GM12801 (cell line): Measurements from ENCODE around the gene ARID3C.
A peak's percentile ranks its signal among the peaks of the same experiment; 100 is the strongest.

Experiments
- TF ChIP-seq, protein P1 (sequence below): IDR thresholded peaks from one replicate; pipeline ENCODE4 v1.5.1; 2011; ENCODE audit warnings: control low read depth; ENCODE audit not compliant: insufficient read length; ENCODE audit errors: extremely low read depth

Gene ARID3C

DNA sequence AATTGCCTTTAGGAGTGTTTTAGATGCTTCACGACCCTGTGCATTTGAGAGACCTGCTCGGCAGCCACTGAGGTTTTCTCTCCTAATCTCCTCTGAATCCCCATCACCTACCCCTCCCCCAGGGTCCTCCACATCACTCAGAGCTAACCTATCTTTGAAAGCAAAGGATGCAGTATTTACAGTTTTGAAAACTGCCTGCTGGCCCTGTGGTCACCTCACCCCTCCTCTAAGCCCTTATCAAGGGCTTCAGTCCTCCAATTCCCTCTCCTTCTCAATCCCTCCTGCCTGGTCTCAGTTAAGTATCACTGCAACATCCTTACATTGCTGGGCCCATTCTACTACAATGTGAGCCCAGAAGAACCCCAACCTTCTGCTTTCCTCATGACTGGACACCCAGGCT is 21.5 kb downstream of the ARID3C start:
- TF ChIP-seq, protein P1, sequence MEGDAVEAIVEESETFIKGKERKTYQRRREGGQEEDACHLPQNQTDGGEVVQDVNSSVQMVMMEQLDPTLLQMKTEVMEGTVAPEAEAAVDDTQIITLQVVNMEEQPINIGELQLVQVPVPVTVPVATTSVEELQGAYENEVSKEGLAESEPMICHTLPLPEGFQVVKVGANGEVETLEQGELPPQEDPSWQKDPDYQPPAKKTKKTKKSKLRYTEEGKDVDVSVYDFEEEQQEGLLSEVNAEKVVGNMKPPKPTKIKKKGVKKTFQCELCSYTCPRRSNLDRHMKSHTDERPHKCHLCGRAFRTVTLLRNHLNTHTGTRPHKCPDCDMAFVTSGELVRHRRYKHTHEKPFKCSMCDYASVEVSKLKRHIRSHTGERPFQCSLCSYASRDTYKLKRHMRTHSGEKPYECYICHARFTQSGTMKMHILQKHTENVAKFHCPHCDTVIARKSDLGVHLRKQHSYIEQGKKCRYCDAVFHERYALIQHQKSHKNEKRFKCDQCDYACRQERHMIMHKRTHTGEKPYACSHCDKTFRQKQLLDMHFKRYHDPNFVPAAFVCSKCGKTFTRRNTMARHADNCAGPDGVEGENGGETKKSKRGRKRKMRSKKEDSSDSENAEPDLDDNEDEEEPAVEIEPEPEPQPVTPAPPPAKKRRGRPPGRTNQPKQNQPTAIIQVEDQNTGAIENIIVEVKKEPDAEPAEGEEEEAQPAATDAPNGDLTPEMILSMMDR: no peak

DNA sequence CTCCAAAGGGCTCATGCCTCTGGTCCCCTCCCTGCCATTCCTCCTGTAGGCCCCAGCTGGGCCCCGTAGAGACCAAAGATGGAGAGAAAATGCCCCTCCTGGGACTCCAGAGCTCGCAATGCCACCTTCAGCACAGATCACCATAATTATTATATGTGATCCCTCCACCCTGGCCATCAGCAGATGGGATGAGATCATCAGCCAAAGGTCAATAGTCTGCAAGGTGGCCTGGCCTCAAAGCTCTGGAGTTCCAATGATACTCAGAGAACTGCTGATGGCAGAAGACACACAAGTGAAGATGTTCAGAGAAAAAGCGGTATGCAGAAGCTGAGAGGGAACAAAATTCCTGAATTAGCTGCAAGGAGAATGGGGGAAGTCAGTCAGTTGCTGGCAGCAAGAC is 22.0 kb downstream of the ARID3C start:
- TF ChIP-seq, protein P1: no peak

DNA sequence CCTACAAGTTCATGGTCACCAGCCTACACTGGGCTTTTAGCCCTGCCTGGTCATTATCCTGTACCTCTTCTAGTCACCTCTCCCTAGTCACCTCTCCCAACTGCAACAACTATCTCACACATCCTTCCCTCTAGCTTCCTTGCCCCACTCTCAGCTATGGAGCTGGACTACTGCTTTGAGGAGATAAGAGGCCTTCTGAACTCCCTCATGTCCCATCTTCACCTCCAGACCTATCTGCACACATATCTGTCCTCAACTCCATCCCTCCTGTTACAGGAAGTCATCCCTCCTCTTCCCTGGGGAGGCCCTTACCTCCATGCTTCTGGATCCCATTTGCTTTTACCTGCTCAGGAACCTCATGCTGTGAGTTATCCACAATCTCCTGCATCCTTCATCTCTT is 22.7 kb downstream of the ARID3C start:
- TF ChIP-seq, protein P1: no peak

DNA sequence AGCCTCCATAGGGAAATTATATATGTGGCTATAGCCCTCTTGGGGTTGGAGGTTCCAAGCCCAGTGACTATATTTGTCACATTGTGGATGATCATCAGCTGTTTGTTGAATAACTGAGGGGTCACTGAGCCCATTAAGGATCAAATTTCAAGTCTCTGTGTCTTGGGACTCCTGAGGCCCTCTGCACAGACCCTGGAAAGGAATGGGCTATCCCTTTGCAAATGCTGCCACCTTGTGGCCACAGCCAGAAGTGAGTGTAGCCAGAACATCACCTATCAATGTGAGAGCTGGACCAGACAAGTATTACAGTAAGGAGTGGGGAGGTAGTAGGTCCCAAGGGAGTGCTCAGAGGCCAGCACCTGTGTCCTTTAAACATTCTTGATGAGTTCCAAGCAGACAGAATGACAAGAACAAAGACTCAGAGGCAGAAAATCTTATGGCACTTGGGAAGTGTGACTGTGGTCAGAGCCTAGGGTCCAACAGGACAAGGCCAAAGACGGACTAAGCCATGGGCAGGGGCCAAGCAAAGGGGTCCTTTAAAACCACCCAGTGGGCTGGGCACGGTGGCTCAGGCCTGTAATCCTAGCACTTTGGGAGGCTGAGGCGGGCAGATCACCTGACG is 25.1 kb downstream of the ARID3C start:
- TF ChIP-seq, protein P1: peak; percentile 23

DNA sequence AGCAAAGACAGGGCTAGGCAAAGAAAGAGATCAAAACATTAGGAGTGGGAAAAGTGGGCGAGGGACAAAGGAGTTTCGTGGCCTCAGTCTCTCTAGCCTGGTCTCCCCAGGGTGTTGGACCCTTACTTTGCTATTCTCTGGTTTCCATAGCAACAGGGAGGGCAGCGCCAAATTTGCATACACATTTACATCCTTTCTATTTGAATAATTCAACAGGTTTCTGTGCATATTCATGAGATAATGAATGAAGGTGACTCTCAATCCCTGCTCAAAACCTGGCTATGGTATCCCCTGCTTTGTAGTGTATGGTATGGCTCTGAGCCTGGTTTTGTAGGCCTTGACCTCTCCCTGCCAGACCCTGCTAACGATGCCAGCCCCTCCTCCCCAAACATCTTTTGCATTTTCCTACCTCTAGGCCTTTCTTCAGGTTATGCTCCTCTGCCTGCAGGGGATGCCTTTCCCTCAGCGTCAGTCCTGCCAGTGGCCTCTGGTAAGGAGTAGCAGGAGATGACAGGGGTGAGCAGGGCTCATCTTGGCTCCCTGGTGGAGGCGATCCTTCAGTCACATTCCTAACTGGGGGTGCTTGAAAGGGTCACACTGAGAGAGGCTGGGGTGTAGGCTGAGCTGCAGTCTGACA is 26.8 kb downstream of the ARID3C start:
- TF ChIP-seq, protein P1: no peak

DNA sequence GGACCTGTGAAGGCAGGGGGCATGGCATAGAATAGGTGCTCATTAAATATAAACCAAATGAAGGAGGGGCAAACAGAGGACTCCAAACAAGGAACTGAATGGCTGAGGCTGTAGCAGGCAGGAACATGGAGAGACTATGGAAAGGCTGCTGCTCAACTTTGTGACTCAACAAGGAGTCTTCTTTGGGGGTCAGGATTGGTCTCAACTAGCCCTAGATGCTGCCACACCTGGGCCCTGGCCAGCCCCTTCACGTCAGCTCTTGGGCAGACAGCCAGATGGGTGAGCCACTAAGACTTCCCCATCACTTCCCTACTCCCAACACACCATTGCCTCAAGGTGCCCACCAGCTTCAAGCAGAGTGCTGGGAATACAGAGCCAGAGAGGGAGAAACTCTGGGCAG is 28.0 kb downstream of the ARID3C start:
- TF ChIP-seq, protein P1: no peak

DNA sequence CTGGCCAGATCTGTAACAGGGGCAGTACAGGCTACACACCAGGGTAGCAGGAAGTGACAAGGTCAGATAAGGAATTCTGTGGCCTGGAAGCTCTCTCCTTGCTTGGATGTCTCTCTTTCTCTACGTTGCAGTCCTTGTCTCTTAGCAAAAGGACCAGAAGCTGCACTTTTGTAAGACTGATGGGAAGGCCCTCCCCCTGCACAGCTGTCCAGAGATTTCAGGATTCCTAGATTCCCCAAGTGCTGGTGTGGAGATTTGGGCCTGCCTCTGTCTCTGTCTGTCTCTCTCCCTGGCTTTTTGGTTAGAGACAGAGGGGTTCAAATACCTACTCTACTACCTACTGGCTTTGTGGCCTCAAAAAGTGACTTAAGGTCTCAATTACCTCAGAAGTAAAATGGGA is 29.3 kb downstream of the ARID3C start:
- TF ChIP-seq, protein P1: no peak
